GM18907 (cell line): Measurements from ENCODE around the gene FHDC1.

Experiments used
- ATAC-seq: cut with Tn5 transposase; IDR thresholded peaks from one replicate; pipeline ENCODE4 v1.9.1; 2021; ENCODE audit warnings: mild to moderate bottlenecking, moderate library complexity; ENCODE audit not compliant: unreplicated experiment

The FHDC1 gene

GRCh38 chr4:152957437-152958171 lies 21.5 kb downstream of the FHDC1 start:
- no peak for ATAC-seq

DNA sequence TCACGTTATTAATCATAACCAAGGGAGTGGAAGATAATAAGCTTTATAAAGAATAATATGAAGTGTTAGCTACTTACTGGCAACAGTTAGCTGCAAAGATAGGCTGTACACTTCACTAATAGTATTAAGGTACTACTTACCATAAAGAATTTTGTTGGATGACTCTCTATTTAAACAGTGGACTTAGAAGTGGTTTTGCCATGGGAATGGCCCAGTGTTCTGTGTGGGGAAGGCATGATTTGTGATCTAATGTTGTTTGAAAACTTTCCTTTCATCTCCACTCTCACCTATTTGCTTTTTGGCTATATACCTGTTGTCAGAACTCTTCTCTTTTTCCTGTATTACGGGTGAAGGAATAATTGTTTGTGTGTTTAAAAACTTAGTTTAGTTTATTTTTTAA lies 23.0 kb downstream of the FHDC1 start:
- ATAC-seq, result no peak

GRCh38 chr4:152960082-152960481 lies 24.0 kb downstream of the FHDC1 start:
- ATAC-seq, result no peak

DNA sequence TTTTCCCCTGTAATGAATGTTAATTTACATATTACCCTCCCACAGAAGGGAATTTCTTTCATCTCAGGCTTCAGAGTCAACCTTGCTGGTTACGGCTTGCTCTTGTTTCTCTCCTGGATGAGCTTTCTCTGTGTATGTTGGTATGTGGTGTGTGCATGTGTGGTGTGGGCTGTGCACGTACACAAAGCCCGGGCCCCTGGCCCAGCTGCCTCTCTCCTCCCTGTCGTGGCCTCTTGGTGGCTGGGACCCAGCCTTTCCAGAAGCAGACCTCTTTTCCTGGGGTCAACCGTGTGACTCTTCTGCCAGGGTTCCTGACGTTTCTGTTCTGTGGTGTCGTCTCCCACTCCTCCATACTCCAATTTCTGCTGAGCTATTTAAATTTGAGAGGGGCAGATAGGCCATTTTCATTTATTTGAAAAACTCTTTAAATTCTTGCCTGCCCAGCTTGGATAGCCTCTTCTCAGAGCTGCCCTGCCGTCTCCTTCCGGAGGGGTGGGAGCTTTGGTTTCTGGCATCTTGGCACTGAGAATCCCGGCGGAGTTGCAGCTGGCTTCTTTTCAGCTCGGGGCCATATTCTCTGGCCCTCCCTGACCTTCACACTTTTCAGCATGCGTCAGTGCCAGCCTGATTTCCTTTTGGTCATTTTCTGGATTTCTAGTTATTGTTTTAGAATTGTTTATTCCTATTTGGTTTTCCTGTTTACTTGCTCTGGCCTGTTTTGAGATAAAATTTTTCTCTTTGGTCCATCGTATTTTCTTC lies 25.1 kb downstream of the FHDC1 start:
- ATAC-seq, result no peak

DNA sequence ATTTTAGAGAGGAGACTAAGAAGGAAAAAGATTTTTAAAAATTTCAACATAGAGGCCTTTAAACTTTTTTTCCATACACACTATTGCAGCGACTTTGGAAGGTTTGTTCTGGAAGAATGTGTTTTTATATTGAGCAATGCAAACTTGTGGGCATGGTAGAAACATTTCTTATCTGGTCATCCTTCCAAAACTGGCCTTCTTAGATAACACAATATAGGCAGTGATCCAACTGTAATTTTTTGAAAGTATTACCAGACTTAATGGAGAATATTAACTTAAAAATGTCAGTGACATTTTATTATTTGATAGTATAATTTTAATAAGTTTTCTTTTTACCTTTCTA lies 25.6 kb downstream of the FHDC1 start:
- no peak for ATAC-seq

- ATAC-seq, result no peak
Observed at GRCh38 chr4:152962150-152962549, 26.0 kb downstream of the FHDC1 start.

DNA sequence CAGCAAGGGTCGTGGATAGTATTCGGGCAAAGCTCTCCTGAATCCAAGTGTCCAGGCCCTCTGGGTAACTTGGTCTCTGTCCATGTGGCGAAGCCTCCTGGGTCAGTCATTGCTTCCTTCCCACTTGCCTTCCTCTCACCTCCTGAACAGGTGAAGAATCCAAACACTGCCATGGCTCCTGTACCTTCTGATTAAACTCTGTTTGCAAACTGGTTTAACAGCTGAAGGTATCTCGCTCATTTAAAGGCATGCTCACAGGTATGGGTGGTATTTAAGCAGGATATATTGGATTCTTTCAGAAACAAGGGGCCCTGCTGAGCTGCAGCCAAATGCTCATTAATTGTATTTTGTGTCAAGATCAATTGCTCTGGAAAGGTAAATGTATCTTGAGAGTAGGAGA lies 28.2 kb downstream of the FHDC1 start:
- no peak for ATAC-seq

GRCh38 chr4:152965611-152966010 lies 29.5 kb downstream of the FHDC1 start:
- peak; percentile 89 for ATAC-seq

- ATAC-seq, result no peak
Observed at GRCh38 chr4:152967907-152968306, 31.8 kb downstream of the FHDC1 start.

- no peak for ATAC-seq
Observed at GRCh38 chr4:152968806-152969394, 32.8 kb downstream of the FHDC1 start.

GRCh38 chr4:152970102-152970820 lies 34.1 kb downstream of the FHDC1 start:
- no peak for ATAC-seq

- no peak for ATAC-seq
Observed at GRCh38 chr4:152971053-152971452, 34.9 kb downstream of the FHDC1 start.

GRCh38 chr4:152972821-152973628 lies 36.9 kb downstream of the FHDC1 start:
- no peak for ATAC-seq

- no peak for ATAC-seq
Observed at GRCh38 chr4:152973629-152974467, 37.7 kb downstream of the FHDC1 start.

- no peak for ATAC-seq
Observed at GRCh38 chr4:152974468-152975379, 38.6 kb downstream of the FHDC1 start.

- ATAC-seq, result no peak
Observed at GRCh38 chr4:152975380-152976211, 39.5 kb downstream of the FHDC1 start.

- no peak for ATAC-seq
Observed at GRCh38 chr4:152976212-152976761, 40.2 kb downstream of the FHDC1 start.
